HPDE6-E6E7 (cell line): ENCODE data around the gene ZNF134.

Source experiments
- DNase-seq: peaks from one replicate; pipeline ENCODE4 v3.0.0; 2011; ENCODE audit warnings: missing footprints; ENCODE audit errors: extremely low spot score

The ZNF134 gene

DNA sequence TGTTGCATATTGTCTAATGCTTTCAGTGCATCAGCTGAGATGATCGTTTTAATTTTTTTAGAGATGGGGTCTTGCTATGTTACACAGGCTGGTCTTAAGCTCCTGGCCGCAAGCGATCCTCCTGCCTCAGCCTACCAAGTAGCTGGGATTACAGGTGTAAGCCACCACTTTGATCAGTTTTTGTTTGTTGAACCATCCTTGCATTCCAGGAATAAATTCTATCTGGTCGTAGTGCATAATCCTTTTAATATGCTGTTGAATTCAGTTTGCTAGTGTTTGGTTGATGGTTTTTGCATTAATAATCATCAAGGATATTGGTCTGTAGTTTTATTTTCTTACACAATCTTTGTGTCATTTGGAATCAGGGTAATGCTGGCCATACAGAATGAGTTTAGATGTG is 23.3 kb downstream of the ZNF134 start:
- no peak for DNase-seq

DNA sequence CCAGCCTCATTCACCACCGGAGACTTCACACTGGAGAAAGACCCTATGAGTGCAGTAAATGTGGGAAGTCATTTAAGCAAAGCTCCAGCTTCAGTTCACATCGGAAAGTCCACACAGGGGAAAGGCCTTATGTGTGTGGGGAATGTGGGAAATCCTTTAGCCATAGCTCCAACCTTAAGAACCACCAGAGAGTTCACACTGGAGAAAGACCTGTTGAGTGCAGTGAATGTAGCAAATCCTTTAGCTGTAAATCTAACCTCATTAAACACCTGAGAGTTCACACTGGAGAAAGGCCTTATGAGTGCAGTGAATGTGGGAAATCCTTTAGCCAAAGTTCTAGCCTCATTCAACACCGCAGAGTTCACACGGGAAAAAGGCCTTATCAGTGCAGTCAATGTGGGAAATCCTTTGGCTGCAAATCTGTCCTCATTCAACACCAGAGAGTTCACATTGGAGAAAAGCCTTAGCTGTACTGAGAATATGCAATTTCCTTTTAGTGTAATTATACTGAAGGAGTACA is 27.7 kb downstream of the ZNF134 start:
- DNase-seq, result no peak

DNA sequence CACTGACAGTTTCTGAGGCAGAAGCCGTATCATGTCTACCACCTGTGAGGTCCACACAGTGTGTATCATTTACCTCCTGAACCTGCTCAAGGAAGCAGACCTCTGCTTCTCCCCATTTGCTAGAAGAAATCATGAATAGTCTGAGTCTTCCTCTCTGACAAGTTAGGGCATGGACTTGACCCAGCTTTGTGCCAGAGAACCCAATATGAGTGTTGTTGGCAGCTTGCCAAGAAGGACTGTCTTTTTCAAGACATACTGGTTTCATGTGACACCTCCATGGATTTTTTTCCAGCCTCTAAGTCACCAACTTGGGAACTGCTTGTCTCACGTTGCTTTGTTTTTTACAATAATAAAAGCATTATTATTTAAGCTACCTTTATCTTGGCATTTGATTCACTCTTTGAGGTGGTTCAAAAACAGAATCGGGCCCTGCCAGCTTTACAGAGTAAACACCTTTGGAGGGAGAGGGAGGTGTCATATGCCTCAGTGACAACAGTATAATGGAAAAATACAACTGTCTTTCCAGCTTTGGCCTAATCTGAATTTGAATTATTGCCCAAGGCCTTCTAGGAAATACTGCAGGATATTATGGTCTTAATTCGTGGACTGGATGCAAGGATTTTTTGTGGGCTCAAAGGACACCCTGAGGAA is 28.5 kb downstream of the ZNF134 start:
- DNase-seq, result peak; percentile 25

DNA sequence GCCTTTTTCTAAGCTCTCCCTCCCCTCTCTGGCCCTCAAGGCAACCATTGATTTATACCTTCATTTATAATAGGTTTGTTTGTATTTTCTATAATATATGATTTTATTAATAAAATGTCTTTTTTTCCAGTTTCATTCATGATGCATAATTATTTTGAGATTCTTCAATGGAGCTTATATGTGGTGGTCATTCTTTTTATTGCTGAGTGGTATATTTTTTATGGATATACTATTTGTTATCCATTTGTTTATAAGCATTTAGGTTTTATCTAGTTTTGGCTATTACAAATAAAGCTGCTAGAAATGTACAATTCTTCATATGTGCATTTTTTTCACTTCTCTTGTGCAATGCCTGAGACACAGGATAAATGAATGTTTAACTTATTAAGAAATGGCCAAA is 29.7 kb downstream of the ZNF134 start:
- DNase-seq, result no peak

DNA sequence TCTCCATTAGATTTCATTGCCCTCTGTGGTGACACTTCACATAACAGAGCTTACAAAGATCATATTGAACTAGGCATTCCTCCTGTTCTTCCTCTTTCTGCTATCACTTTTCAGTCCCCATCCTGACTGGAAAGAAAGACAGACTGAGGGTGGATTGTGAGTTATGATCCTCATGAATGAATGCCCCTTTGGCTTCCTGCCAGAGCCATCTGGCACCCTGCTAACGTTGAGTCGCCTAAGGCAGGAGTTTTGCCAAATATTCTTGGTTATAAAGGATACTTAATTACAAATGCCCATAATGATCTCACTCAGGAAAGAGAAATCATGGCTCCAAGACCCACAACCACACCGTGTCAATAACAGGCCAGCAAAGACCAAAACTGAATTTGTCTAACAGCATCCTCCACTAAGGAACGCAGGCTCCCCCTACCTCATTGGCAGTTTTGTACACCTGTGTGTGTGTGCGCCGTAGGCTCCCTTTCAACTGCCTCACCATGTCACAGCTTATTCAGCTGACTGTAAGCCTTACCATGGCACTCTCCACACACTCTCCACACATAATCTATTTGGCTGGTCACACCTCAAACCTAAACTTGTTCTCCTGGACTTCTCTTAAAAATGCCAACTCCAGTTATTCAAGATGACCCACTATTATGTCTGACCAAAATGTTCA is 34.4 kb downstream of the ZNF134 start:
- DNase-seq, result no peak

DNA sequence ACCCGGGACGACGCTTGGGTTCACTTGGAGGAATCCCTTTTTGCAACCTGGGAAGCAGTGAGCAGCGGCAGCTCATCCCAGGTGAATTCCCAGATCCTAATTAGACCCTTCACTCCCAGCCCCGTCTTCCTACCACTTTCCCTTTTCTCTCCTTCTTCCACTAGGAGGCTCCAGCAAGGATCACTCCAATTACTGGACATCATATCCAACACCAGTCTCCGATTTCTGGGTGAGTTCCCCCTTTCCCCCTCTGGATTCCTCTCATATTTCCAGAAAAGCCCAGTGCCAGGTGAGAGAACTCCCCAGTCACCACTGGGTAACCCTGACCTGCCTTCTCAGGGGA is 37.6 kb downstream of the ZNF134 start:
- no peak for DNase-seq

DNA sequence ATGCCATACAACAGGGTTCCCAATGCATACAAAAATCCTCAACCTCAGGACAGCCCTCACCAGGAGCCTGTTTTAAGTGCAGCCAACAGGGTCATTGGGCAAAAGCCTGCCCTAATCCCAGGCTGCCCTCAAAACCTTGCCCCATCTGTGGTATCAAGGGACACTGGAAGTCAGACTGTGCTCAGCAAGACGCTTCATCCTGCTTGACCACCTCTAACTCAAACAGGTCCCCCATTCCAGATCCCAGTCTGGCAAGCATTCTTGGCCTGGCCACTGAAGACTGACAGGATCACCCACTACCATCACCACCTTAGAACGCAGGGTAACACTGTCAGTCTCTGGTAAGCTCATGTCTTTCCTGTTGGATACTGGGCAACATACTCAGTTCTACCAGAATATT is 39.6 kb downstream of the ZNF134 start:
- no peak for DNase-seq

DNA sequence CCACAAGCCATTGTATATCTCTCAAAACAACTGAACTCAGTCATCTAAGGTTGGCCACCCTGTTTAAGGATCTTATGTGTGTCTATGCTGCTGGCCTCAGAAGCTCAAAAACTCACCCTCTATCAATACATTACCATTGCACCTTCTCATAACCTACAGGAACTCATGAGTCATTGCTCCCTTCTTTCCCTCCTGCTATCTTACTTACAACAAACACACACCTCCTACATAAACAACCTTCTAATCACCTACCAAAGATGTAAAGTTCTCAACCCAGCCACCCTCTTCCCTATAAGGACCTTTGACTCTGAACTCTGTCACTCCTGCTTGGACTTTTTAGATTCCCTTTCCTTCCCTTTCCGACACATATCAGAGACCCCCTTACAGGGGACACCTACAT is 41.4 kb downstream of the ZNF134 start:
- DNase-seq, result no peak

DNA sequence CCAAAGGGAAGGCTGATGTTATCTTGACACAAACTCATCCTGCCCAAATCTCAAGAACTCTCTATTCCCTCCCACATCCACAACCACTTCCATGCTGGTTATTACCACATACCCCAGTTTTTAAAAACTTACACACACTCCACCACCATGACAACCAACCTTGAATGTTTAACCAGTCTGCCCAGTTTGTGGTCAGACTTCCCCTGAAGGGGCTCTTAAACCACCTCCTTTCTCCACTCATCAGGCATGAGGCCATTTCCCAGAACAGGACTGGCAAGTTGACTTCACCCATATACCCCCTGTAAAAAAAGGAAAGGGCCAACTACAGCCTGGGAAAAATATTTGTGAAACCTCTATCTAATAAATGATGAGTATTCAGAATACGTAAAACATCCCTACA is 42.3 kb downstream of the ZNF134 start:
- no peak for DNase-seq

DNA sequence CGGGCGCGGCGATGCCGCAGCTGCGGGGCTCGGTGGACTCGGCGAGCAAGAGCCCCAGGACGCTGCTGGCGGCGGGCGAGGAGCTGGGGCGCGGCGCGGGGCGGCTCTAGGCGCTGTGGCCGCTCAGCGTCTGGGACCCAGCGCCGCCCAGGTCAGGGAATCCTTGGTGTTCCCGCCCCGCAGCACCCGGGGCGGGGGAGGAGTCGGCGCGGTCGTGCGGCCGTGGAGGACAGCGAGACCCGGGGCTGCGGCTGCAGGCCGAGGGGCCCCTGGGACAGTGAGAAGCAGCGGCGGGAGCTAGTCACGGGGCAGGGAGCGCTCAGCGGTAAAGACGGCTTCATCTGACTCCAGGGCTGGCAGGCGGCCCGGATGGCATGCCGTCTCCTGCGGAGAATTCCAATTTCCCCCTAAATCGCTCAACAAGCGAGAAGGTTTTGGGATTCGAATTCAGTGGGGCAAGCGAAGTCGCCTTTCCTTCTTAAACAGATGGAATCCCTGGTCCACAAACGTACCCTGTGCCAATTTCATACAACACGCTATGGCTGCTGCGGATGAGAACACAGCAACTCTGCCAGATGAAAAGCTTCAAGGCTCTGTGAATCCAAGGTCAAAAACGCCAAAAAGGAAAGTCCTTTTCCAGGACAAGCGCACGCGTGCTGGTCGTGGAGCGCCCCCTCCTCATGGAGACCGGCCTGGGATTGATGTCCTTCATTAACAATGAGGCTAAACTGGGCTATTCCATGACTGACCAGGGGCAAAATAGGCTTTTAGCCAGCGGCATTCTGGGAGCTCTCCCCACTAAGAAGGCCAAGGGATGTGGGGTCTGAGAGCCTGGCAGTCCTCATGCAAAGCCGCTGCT is 50.5 kb downstream of the ZNF134 start:
- peak; percentile 29 for DNase-seq

DNA sequence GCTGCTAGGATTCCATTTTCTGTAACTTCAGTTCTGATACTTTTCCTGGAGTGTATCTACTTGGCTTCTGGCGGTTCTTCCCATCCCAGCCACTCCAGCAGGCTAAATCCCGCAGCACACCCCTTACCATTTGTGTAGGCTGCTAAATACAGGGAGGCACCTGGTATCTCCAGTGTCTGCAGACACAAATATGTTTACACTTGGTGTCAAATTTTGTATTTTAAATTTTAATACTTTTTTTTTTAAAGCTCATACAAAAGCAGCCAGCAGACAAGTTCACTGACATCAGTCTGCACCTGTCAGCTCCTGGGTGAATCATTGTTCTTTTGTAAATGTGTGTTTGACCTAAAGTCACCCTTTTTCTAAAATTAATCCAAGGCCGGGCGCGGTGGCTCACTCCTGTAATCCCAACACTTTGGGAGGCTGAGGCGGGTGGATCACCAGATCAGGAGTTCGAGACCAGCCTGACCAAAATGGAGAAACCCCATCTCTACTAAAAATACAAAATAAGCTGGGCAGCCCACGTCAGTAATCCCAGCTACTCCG is 51.3 kb downstream of the ZNF134 start:
- DNase-seq, result no peak

DNA sequence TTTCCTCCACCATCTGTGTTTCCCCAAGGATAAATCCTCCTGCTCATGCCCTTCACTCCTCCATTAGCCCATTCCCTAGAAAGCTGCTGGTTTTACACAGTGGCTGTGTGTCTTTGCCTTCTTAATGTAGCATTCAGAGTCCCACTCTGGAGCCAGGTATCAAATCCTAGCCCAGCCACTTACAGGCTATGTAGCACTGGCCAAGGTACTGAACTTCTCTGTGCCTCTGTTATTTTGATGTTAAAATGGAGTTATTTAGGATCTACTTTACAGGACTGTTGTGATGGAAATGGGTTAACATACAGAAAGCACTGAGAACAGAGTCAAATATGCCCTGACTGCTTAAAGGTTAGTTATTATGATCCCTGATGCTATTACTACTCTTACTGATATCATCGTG is 53.2 kb downstream of the ZNF134 start:
- no peak for DNase-seq

DNA sequence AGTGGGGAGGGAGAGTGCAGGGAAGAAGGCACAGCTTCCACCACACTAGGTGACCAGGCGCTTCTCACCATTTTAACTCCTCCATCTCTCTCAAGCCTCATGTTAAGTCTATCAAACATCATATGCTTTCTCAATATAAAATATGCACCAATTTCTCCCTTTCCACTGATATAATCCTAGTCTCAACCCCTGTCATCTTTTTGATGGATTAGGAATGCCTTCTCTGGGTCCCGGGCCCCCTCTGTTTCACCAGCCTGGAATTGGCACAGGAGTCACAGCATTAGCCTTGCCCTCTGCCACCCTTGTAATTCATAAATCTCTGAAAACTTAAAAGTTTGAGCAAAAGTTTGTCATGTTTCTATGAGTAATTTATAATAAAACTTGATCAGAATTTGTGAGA is 54.6 kb downstream of the ZNF134 start, which contains the start of gene ZSCAN4:
TSS of gene ZSCAN4 (plus strand) at position 301 of the 400 bp plus-strand sequence. CDS start 7,211 bp downstream, outside the sequence.
- DNase-seq, result no peak

DNA sequence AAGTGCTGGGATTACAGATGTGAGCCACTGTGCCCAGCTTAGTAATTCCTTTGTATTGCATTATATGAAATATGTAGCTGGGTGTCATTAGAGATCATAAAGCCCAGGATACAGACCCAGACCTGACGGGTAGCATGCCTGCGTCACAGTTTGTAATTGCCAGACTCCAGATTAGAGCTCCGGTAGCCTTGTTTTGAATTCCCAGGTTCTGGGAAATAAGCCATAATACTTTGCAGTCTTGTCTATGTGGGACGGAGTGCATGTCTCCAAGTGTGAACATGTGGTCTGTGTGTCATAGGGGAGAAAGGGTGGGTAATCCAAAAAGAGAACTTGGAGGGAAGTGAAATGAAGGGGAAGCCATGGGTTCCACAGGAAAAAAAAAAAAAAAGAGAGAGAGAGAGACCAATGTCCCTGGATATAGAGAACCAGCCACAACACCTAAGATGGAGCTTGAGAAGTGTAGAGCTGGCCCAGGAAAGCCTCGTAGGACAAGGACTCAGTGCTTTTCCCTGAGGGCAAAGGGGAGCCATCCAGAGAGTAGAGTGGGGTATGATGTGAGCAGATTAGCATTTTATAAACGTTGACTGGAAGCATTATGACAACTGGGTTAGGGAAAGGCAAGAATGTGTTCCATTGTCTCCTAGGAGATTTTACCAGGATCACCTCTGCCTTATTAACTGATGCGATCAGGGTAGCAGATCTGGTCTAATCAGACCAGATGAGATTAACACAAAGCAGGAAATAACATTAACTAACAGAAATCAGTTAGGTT is 57.3 kb downstream of the ZNF134 start:
- no peak for DNase-seq

DNA sequence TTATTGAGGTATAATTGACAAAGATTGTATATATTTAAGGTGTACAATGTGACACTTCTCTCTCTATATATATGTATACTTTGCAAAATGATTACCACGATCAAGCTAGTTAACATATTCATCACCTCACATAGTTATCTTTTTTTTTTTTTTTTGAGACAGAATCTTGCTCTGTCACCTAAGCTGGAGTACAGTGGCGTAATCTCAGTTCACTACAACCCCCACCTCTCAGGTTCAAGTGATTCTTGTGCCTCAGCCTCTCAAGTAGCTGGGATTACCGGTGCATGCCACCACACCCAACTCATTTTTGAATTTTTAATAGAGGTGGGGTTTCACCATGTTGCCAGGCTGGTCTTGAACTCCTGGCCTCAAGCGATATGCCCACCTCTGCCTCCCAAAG is 58.4 kb downstream of the ZNF134 start:
- no peak for DNase-seq
